Activated CD4-positive, alpha-beta T cell treated with anti-CD3 and anti-CD28 coated beads, Interleukin-10, Interleukin-2, amounts not matched to agents 100 ng/mL and 50 ng/mL, durations not matched to agents 16 hours and 8 hours (primary cell): ENCODE results near the gene ACE.
A peak's percentile ranks its signal among the peaks of the same experiment; 100 is the strongest.

Source experiments
- DNase-seq: peaks from one replicate; pipeline ENCODE4 v3.0.0-alpha.2; 2020

Gene ACE

GRCh38 chr17:63492940-63493339 lies 16.1 kb downstream of the ACE start:
- no peak for DNase-seq

DNA sequence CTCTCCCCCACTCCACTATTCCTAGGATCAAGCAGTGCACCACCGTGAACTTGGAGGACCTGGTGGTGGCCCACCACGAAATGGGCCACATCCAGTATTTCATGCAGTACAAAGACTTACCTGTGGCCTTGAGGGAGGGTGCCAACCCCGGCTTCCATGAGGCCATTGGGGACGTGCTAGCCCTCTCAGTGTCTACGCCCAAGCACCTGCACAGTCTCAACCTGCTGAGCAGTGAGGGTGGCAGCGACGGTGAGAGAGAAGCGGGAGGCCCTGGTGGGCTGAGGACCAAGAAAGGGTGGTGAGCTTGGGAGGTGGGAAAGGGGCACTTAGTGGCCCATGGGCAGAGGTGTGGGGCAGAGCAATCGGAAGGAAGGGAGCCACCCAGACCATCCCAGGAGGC lies 16.6 kb downstream of the ACE start:
- DNase-seq, result no peak

DNA sequence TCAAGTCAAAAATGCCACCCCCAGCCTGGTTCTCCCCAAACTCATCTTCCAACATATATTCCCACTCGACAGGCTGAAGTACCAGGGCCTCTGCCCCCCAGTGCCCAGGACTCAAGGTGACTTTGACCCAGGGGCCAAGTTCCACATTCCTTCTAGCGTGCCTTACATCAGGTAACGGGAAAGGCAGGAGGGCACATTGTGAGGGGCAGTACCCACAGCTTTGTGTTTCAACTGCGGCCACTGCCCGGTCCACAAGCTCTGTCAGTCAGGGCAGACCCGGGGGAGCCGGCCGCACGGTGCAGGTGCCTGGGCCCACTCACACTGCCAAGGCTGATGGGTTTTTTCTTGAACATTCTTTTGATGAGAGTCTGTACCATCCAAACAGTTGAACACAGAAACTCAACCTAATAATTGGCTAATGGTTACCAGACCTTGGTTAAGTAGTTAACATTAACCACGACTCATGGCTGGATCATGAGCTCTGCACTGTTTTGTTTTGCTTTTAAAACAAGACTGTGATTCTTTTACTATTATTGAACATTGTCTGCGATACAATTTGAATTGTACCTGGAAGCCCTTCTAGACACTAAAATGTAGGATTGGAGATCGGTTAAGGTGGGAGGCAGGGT lies 17.6 kb downstream of the ACE start:
- no peak for DNase-seq

DNA sequence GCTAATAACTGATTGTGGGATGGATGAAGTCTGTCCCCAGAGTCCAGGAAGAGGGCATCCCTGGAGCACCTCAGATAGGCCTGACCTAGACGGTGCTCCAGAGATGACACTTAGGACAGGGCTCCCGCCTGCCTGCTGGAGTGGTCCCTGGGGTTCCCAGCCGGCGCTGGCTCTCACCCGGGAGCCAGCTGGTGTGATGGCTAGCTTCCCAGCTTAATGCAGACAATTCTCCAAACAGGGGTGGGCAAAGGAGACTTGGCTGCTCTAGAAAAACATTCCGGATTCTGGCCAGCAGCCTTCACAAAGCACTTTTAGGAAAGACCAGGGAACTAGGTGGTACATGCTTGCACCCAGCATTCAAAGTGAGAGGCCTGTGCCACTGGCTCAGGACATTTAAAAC lies 18.6 kb downstream of the ACE start:
- no peak for DNase-seq

- DNase-seq, result no peak
Observed at GRCh38 chr17:63496177-63496576, 19.3 kb downstream of the ACE start.

DNA sequence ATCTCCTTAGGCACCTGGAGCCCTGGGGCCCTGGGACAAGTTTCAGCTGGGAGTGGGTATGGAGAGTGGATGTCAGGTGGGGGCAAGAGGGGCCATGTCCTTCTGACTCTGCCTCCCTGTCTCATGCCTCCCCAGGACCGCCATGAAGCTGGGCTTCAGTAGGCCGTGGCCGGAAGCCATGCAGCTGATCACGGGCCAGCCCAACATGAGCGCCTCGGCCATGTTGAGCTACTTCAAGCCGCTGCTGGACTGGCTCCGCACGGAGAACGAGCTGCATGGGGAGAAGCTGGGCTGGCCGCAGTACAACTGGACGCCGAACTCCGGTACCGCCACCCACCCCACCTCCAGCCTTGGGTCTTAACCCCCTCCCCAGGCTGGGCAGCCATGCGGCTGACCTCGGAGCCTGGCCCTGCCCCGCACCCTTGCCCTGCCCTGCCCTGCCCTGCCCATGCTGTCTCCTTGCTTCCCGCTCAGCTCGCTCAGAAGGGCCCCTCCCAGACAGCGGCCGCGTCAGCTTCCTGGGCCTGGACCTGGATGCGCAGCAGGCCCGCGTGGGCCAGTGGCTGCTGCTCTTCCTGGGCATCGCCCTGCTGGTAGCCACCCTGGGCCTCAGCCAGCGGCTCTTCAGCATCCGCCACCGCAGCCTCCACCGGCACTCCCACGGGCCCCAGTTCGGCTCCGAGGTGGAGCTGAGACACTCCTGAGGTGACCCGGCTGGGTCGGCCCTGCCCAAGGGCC lies 20.0 kb downstream of the ACE start:
- DNase-seq, result no peak

DNA sequence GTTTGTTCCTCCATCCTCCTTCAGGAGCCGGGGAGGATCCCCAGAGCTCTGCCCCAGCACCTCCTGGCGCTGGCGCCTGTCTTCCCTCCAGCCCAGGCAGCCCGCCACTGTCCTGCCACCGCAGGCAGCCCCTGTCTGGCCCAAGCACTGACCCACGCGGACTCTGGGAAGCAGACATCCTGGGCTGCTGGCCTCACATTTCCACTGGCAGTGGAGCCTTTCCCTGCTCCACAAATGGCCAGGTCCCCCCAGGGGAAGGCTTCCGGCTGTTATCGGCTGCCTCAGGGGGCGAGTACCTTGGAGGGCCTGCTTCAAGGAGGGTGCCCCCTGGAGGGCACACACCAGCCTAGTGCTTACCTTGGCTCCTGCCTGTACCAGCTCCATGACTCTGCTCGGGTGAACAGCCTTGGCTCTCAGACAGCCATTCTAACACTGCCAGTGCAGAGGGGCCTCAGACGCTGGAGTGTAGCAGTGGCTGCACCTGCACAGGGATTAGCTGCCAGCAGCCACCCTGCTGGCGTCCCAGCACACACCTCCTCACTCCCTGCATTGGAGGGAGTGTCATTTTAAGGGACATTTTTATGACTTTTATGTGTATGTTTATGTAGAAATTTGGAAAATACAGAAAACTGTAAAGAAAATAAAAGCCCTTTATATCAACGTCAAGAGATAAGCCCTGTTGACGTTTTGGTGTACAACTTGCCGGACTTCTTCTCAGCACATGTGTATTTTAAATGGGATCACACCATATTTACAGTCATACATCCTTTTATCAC lies 21.0 kb downstream of the ACE start:
- DNase-seq, result peak; percentile 31

DNA sequence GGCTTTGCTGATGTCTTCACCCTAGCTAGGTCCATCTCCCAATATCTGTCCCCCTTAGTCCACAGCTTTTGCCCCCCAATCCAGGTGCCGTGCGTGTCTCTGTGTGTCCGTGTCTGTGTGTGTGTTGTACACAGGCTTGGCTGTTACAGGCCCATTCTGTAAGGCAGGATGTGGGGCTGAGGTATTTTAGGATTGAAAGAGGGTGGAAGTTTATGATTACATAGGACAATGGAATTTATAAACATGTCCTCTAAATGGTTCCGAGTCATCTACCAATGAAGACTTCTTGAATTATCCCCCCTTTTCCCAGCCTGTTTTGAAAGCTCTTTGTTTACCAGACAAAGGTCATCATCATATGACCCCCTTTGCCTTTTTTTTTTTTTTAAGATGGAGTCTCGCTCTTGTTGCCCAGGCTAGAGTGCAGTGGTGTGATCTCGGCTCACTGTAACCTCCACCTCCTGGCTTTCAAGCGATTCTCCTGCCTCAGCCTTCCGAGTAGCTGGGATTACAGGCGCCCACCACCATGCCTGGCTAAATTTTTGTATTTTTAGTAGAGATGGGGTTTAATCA lies 21.9 kb downstream of the ACE start:
- no peak for DNase-seq

- DNase-seq, result no peak
Observed at GRCh38 chr17:63500543-63501390, 23.9 kb downstream of the ACE start.

DNA sequence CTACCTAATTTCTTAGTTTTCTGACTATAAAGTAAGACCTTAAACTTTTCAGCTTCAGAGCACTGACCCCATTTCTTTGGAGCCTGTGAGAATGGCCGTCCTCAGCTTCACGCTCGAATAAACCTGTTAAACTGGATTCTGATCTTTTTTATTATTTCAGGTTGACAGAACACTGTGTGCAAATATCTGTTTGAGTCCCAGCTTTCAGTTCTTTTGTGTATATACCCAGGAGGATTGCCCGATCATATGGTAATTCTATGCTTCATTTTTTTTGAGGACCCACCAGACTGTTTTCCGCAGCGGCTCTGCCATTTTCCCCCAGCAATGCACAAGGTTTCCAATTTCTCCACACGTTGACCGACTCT lies 26.5 kb downstream of the ACE start:
- DNase-seq, result no peak

DNA sequence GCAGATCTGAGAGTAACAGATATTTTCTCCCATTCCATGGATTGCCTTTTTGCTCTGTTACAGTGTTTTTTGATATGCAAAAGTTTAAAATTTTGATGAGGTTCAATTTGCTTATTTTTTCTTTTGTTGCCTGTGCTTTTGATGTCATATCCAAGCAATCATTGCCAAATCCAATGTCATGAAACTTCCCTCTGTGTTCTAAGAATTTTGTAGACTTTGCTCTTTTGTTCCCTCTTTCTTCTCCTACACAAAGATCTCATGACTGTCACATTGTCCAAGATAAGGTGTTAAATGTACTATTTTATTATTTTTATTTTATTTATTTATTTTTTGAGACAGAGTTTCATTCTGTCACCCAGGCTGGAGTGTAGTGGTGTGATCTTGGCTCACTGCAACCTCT lies 27.4 kb downstream of the ACE start:
- DNase-seq, result no peak

DNA sequence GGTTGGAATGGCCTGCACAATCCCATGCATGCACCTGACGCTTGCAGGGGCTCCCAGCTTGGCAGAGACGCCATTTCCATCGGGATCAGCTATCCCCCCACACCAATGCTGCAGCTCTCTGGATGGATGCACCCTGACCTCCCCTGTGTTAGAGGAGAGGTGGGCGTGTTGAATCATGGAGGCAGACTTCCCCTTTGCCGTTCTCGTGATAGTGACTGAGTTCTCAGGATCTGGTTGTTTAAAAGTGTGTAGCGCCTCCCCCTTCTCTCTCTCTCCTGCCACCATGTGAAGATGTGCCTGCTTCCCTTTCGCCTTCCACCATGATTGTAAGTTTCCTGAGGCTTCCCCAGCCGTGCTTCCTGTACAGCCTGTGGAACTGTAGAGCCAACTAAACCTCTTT lies 28.5 kb downstream of the ACE start:
- DNase-seq, result no peak

DNA sequence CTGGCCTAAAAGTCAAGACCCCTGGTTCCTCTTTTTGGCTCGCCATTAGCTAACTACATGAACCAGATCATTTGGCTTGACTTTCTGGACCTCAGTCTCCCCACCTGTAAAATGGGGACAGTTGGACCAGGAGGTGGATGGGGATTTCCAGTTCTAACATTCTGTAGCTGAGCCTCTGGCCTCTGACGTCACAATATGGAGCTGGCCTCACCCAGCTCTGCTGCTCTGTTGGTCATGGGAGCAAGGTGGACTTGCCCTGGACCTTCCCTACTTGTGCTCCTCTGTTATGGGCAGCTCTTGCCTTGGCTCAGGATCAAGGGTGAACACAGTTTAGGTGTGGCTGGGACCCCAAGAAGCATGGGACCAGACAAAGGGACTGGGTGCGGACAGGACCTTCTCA lies 29.8 kb downstream of the ACE start:
- no peak for DNase-seq

- DNase-seq, result no peak
Observed at GRCh38 chr17:63511331-63511730, 34.5 kb downstream of the ACE start.

- DNase-seq, result no peak
Observed at GRCh38 chr17:63512388-63512787, 35.5 kb downstream of the ACE start.

DNA sequence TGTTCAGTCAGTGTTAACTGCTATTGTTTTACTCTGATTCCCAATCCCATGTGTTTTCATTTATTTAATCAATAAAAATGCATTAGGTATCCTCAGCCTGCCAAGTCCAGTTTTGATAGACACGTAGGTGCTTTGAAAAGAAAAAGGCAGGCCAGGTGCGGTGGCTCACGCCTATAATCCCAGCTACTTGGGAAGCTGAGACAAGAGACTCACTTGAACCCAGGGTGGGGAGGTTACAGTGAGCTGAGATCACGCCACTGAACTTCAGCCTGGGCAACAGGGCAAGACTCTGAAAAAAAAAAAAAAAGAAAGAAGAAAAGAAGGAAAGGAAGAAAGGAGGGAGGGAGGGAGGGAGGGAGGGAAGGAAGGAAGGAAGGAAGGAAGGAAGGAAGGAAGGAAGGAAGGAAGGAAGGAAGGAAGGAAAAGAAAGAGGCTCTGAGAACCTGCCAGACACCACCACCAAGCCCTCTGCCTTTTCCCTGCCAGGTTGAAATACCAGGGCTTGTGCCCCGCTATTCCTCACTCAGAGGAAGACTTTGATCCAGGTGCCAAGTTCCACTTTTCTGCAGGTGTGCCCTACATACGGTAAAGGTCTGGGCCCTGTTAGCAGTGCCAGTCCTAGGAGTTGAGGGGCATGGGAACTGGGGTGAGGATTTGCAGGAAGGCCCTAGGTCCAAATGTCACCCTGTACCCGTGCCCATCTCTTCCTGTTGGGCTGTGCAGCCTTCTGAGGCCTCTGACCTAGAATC lies 36.2 kb downstream of the ACE start:
- DNase-seq, result no peak

DNA sequence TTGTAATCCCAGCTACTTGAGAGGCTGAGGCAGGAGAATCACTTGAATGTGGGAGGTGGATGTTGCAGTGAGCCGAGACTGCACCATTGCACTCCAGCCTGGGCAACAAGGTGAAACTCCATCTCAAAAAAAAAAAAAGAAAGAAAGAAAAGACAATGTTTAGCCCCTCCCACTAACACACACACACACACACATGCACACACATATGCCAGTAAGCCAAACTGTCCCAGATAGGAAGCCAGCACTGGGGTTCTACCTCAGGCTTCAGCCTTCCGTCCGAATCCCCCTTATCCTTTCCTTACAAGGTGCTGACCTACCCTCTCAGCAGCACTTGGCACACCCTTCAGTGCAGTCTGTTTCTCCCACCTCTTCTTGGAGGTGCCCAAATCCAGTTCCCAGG lies 37.6 kb downstream of the ACE start:
- no peak for DNase-seq

GRCh38 chr17:63514974-63515373 lies 38.1 kb downstream of the ACE start:
- peak; percentile 4 for DNase-seq

DNA sequence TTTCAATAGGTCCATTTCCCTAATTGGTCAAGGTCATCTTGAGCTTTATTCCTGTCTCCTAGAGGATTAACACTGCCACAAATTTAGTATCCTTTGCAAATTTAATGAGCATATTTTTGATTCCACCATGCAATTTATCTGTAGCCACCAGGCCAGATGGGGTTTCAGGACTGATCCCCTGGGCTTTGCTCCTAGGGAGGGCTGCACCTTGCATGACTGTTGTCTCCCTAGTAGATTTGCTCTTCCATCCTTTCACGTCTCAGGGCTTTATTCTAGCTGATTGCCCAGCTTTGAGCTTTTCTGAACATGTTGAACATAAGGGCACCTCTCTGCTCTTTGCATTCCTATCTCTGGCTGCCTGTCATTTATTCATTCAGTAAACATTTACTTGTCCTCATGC lies 38.6 kb downstream of the ACE start:
- no peak for DNase-seq

DNA sequence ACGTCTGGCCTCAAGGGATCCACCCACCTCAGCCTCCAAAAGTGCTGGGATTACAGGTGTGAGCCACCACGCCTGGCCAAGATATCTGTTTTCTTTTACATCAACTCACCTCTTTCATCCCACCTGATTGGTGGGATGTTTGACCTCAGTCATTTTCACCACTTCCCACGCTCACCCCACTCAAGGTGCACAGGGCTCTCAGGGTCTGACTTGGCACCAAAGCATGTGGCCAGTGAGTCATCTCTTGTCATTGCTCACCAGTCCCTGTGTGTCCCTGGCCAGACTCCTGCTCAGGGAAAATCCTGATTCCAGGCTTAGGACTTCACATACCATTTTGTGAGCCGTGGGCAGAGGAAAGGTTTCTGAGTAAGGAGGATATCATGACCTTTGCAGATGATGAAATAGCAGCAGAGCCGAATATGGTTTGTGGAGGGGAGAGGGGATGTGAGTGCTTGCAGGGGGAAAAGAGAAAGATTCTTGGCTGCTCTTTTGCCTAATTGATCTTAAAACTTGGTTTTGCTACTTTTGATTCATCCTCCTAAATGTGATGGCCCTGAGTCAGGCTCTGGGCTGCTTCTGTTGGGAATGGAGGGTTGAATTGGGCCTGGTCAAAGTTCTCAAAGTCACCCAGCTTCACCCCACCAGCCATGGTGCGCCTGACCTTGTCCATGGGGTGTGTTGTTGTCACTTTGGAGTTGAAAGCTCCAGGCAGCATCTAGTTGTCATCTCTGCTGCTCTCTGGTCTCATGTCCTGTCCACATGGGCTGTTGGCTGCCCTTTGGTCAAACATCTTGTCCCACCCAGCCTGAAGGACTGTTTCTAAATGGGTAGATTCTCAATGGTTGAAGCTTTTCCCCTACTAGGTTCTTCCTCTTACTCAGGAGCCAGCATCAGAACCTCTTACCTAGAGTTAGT lies 40.3 kb downstream of the ACE start:
- DNase-seq, result peak; percentile 48
